Chondrocyte (in vitro differentiated cells): ENCODE data around the gene RYR2. TPM values are rescaled to one million over a fixed set of nuclear protein-coding genes. Genes with fewer than 3 reads are reported as not detected.

Experiments
- DNase-seq: peaks from one replicate; pipeline ENCODE4 v3.0.0; 2021; ENCODE audit warnings: mixed read lengths, low spot score
- H3K27ac Mint-ChIP-seq: one replicate; pipeline ENCODE4 v1.8.0; 2021; ENCODE audit warnings: mild to moderate bottlenecking, moderate library complexity, mixed read lengths; ENCODE audit not compliant: unreplicated experiment
- H3K27me3 Mint-ChIP-seq: 2 replicates; pipeline ENCODE4 v1.8.0; 2021; ENCODE audit warnings: low read depth, mixed read lengths
- H3K36me3 Mint-ChIP-seq: 2 replicates; pipeline ENCODE4 v1.8.0; 2021; ENCODE audit warnings: low read depth, mixed read lengths
- H3K4me1 Mint-ChIP-seq: 2 replicates; pipeline ENCODE4 v1.8.0; 2021; ENCODE audit warnings: low read depth, mild to moderate bottlenecking, mixed read lengths
- H3K4me3 Mint-ChIP-seq: one replicate; pipeline ENCODE4 v1.8.0; 2021; ENCODE audit warnings: mild to moderate bottlenecking, moderate library complexity, mixed read lengths; ENCODE audit not compliant: unreplicated experiment
- H3K9me3 Mint-ChIP-seq: 2 replicates; pipeline ENCODE4 v1.8.0; 2021; ENCODE audit warnings: low read depth, mixed read lengths
- CTCF ChIP-seq: fragments of 200-600 bp; sonication (generic); IDR thresholded peaks from 2 replicates; pipeline ENCODE4 v1.5.0; 2021; ENCODE audit warnings: antibody characterized with exemption, mild to moderate bottlenecking, moderate library complexity
- total RNA-seq: library from RNA; stranded (reverse); gene quantifications from 3 replicates; pipeline ENCODE4 v1.2.1, GENCODE V29; 2021

RYR2 gene
- total RNA-seq, 1 donor from 2014 or later, result 0.12 TPM

GRCh38 chr1:237282208-237282783 lies 240.3 kb downstream of the RYR2 start:
- H3K36me3 Mint-ChIP-seq, result no peaks in the 10 kb centered on the region
- no peak for TF ChIP-seq CTCF
- H3K27me3 Mint-ChIP-seq, result peaks cover 7% of the 10 kb centered on the region
- no peak for DNase-seq
- no peak overlapping the region for H3K27ac Mint-ChIP-seq
- H3K9me3 Mint-ChIP-seq, result no peaks in the 10 kb centered on the region
- no peaks in the 10 kb centered on the region for H3K4me1 Mint-ChIP-seq
- no peak overlapping the region for H3K4me3 Mint-ChIP-seq

DNA sequence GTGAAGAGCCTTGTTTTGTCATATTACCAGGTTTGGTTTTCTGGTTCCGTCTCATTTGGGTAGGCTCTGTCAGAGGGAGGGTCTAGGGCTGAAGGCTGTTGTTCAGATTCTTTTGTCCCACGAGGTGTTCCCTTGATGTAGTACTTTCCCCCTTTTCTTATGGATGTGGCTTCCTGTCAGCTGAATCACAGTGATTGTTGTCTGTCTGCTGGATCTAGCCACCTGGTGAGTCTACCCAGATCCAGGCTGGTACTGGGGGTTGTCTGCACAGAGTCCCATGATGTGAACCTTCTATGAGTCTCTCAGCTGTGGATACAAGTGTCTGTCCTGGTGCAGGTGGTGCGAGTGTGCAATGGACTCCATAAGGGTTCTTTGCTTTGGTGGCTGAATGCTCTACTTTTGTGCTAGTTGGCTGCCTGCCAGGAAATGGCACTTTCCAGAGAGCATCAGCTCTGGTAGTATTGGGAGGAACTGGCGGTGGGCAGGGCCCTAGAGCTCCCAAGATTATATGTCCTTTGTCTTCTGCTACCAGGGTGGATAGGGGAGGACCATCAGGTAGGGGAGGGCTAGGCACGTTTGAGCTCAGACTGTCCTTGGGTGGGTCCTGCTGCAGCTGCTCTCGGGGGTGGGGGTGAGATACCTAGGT lies 246.0 kb downstream of the RYR2 start:
- TF ChIP-seq CTCF, result no peak
- Mint-ChIP-seq H3K4me1 (no peaks in the 10 kb centered on the region), H3K36me3 (no peaks in the 10 kb centered on the region), H3K27ac (no peak overlapping the region), H3K9me3 (no peaks in the 10 kb centered on the region), H3K4me3 (no peak overlapping the region), H3K27me3 (peaks cover 12% of the 10 kb centered on the region)
- no peak for DNase-seq

DNA sequence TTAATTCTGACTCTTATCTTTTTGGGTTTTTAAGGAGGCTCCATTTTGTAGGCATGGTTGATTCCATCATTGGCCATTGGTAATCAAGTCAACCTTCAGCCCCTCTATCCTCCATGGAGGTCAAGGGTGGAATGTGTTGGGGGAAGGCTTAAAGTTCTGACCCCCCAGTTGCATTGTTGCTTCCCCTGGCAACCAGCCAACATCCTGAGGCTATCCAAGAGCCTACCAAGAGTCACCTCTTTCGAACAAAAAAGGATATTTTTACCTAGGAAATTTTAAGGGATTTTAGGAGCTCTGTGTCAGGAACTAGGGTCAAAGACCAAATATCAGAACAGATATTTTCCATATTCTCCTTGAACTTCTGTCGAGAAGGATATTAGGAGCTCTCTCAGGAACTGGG lies 251.8 kb downstream of the RYR2 start:
- no peak for TF ChIP-seq CTCF
- H3K9me3 Mint-ChIP-seq, result no peaks in the 10 kb centered on the region
- no peak overlapping the region for H3K4me3 Mint-ChIP-seq
- no peak overlapping the region for H3K27ac Mint-ChIP-seq
- no peak for DNase-seq
- peaks cover 4% of the 10 kb centered on the region for H3K27me3 Mint-ChIP-seq
- H3K4me1 Mint-ChIP-seq, result no peaks in the 10 kb centered on the region
- H3K36me3 Mint-ChIP-seq, result no peaks in the 10 kb centered on the region

DNA sequence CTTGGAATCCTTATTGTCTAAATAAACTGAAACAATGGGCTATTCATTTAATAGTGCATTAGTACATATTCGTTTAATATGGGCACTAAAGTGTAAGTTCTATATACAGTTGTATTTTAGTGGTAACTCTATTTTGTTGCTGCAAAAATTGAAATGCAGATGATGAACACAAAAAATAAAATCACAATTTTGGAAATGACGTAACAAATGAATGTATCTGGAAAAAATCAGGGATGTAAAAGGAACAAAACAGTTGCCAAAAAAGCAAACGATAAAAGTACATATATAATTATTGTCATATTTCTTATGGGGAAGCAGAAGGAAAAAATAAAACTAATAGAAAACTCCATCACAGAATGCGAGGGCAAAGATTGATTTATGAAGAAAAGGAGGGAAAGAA lies 254.9 kb downstream of the RYR2 start:
- peaks cover 2% of the 10 kb centered on the region for H3K27me3 Mint-ChIP-seq
- TF ChIP-seq CTCF, result no peak
- no peaks in the 10 kb centered on the region for H3K4me1 Mint-ChIP-seq
- H3K4me3 Mint-ChIP-seq, result no peak overlapping the region
- H3K36me3 Mint-ChIP-seq, result no peaks in the 10 kb centered on the region
- H3K27ac Mint-ChIP-seq, result no peak overlapping the region
- DNase-seq, result no peak
- H3K9me3 Mint-ChIP-seq, result no peaks in the 10 kb centered on the region

DNA sequence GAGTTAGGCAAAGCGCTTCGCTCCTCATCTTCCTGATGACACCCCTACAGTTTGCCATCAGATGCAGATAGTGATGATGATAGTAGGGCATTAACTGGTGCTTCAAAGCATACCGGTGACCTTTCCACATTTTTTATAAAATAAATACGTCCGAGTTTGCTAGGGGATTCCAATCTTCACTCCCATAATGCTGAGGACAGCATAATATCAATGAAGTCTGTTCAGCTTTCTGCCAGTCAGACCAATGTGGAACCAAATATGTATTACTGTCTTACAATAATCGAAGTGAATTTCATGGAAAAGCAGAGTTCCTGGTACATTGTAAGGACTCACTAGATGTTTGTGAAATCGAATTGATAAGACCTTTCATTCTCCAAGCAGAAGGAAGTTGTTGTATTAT lies 258.7 kb downstream of the RYR2 start:
- H3K27ac Mint-ChIP-seq, result no peak overlapping the region
- H3K4me3 Mint-ChIP-seq, result no peak overlapping the region
- peaks cover 2% of the 10 kb centered on the region for H3K27me3 Mint-ChIP-seq
- H3K9me3 Mint-ChIP-seq, result no peaks in the 10 kb centered on the region
- no peaks in the 10 kb centered on the region for H3K36me3 Mint-ChIP-seq
- no peaks in the 10 kb centered on the region for H3K4me1 Mint-ChIP-seq
- TF ChIP-seq CTCF, result no peak
- no peak for DNase-seq
